Neuronal stem cell (in vitro differentiated cells): Measurements from ENCODE around the gene OSER1.

Experiments
- DNase-seq: peaks from one replicate; pipeline ENCODE4 v3.0.0-alpha.2; 2013; ENCODE audit warnings: low spot score
- H2AFZ ChIP-seq: one replicate; pipeline ENCODE4 v1.6.1; 2013; ENCODE audit warnings: mild to moderate bottlenecking, low read length, inconsistent platforms
- H2AK5ac ChIP-seq: 2 replicates; pipeline ENCODE4 v1.6.1; 2013; ENCODE audit warnings: low read depth, mild to moderate bottlenecking, inconsistent platforms, low read length, moderate library complexity, mixed read lengths
- H2BK120ac ChIP-seq: 2 replicates; pipeline ENCODE4 v1.6.1; 2013; ENCODE audit warnings: low read depth, mild to moderate bottlenecking, inconsistent platforms, low read length, moderate library complexity, mixed read lengths
- H2BK12ac ChIP-seq: one replicate; pipeline ENCODE4 v1.6.1; 2013; ENCODE audit warnings: low read length, inconsistent platforms
- H2BK15ac ChIP-seq: 2 replicates; pipeline ENCODE4 v1.6.1; 2013; ENCODE audit warnings: mild to moderate bottlenecking, low read length, inconsistent platforms, mixed read lengths
- H2BK5ac ChIP-seq: one replicate; pipeline ENCODE4 v1.6.1; 2013; ENCODE audit warnings: inconsistent platforms, mild to moderate bottlenecking, low read length, moderate library complexity
- H3K14ac ChIP-seq: one replicate; pipeline ENCODE4 v1.6.1; 2013; ENCODE audit warnings: low read length, inconsistent platforms
- H3K18ac ChIP-seq: 2 replicates; pipeline ENCODE4 v1.6.1; 2013; ENCODE audit warnings: low read length, inconsistent platforms
- H3K23ac ChIP-seq: 2 replicates; pipeline ENCODE4 v1.6.1; 2013; ENCODE audit warnings: low read depth, mild to moderate bottlenecking, mixed read lengths, low read length, inconsistent platforms; ENCODE audit not compliant: poor library complexity
- H3K27ac ChIP-seq: replicated peaks from 3 replicates; pipeline ENCODE4 v1.5.1; 2013; ENCODE audit warnings: low read length, inconsistent platforms
- H3K27me3 ChIP-seq, 3 experiments: 2 replicates each; pipeline ENCODE4 v1.6.1; 2013; ENCODE audit warnings: low read length in 3 of 3, mild to moderate bottlenecking in 2 of 3, inconsistent platforms in 1 of 3, low read depth in 1 of 3, mixed read lengths in 1 of 3, moderate library complexity in 1 of 3; ENCODE audit not compliant: control insufficient read depth in 3 of 3, insufficient read depth in 3 of 3
- H3K36me3 ChIP-seq, 2 donors: replicated peaks in 1 of 2; 2 replicates each; pipeline ENCODE4 v1.6.1; 2013; ENCODE audit warnings: low read length in 2 of 2; ENCODE audit not compliant: control insufficient read depth in 2 of 2, insufficient read depth in 2 of 2
- H3K4ac ChIP-seq: 2 replicates; pipeline ENCODE4 v1.6.1; 2013; ENCODE audit warnings: inconsistent platforms, mild to moderate bottlenecking, low read length, moderate library complexity
- H3K4me1 ChIP-seq, 2 donors: 1 replicate in 1 of 2; 2 replicates in 1 of 2; pipeline ENCODE4 v1.6.1; 2013; ENCODE audit warnings: low read length in 2 of 2, low read depth in 1 of 2; ENCODE audit not compliant: control insufficient read depth in 2 of 2, insufficient read depth in 1 of 2
- H3K4me2 ChIP-seq: one replicate; pipeline ENCODE4 v1.6.1; 2013; ENCODE audit warnings: mild to moderate bottlenecking, low read length, inconsistent platforms; ENCODE audit not compliant: insufficient read depth, poor library complexity, severe bottlenecking
- H3K4me3 ChIP-seq, 2 donors: 2 replicates each; pipeline ENCODE4 v1.5.1; 2013; ENCODE audit warnings: low read length in 2 of 2, mild to moderate bottlenecking in 2 of 2, inconsistent platforms in 1 of 2, moderate library complexity in 1 of 2
- H3K79me1 ChIP-seq: one replicate; pipeline ENCODE4 v1.6.1; 2013; ENCODE audit warnings: low read depth, mild to moderate bottlenecking, inconsistent platforms, low read length, moderate library complexity
- H3K9ac ChIP-seq: one replicate; pipeline ENCODE4 v1.6.1; 2013; ENCODE audit warnings: mild to moderate bottlenecking, low read depth, low read length, inconsistent platforms; ENCODE audit not compliant: poor library complexity
- H3K9me3 ChIP-seq, 2 donors: replicated peaks in 1 of 2; 2 replicates each; pipeline versions ENCODE3 to v1.6.1; 2013; ENCODE audit warnings: low read length in 2 of 2, mild to moderate bottlenecking in 2 of 2, inconsistent platforms in 1 of 2, low read depth in 1 of 2, mixed read lengths in 1 of 2, moderate library complexity in 1 of 2; ENCODE audit not compliant: control insufficient read depth in 2 of 2, insufficient read depth in 1 of 2
- H4K8ac ChIP-seq: one replicate; pipeline ENCODE4 v1.6.1; 2013; ENCODE audit warnings: low read depth, mild to moderate bottlenecking, inconsistent platforms, low read length, moderate library complexity
- H4K91ac ChIP-seq: one replicate; pipeline ENCODE4 v1.6.1; 2013; ENCODE audit warnings: low read length, low read depth, mild to moderate bottlenecking, inconsistent platforms; ENCODE audit not compliant: poor library complexity
- WGBS, 2 donors: extraction: QIAGEN DNeasy Blood & Tissue Kit; methylation state at CpG; one replicate each; pipeline ENCODE4 v1.1.7; 2013; ENCODE audit warnings: missing lambda C conversion rate in 2 of 2, mixed read lengths in 1 of 2; ENCODE audit not compliant: insufficient read length in 2 of 2, insufficient replicate concordance in 1 of 2; ENCODE audit errors: extremely low coverage in 2 of 2; 5-methylcytosine and 5-hydroxymethylcytosine counted together

OSER1 gene

DNA sequence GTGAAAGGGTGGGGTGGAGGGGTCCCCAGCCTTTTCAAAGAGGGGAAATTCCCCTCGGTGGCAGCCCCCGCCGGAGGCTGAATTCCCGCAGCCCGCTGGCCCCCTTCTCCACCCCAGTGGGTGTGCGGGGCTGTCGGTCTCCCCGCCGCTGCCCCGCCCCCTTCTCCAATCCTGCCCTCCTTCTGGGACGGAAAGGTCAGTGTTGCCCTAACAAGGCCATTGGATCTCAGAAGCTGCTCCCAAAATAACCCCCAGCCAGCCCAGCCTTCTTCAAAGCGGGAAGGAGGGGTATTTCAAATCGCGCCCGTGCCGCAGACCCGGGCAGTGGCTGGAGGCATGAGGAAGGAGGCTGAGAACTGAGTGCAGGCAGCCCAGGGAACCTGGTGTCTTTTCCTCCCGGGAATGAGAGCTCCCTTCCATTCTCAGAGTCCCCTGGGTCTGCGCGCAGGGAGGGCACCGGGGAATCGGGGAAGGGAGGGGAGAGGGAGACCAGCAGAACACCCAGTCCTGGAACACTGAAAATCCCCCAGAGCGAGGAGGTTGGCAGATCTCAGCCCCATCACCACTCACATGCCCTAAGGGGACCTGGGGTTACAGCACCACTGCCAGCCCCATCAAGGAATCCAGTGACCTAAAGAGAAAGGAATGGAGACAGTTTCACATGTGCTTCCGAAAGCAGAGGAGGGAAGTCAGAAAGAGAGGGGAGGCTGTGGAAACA, 23.4 kb downstream of the OSER1 start, which contains the start of gene JPH2:
Gene JPH2, minus strand, starts transcription at position 135 of the 718 bp plus-strand sequence. CDS start 483 bp downstream, outside the sequence.
- H3K4ac ChIP-seq, result no peak within 1 kb of the TSS
- H3K27me3 ChIP-seq, result peaks cover 0 to 34% (median 0%) of the 10 kb centered on the region in 3 experiments
- H4K8ac ChIP-seq, result no peak within 1 kb of the TSS
- no peak within 1 kb of the TSS for H2AK5ac ChIP-seq
- H3K9me3 ChIP-seq, result no peaks in the 10 kb centered on the region
- no peak within 1 kb of the TSS for H2BK15ac ChIP-seq
- H3K27ac ChIP-seq, result no peak within 1 kb of the TSS
- H3K14ac ChIP-seq, result no peak within 1 kb of the TSS
- H3K36me3 ChIP-seq, result no peaks in the 10 kb centered on the region
- H3K4me1 ChIP-seq, result peaks cover 8 to 10% of the 10 kb centered on the region in 2 donors
- H3K4me2 ChIP-seq, result peak within 1 kb of the TSS; percentile 67
- no peaks in the 10 kb centered on the region for H3K79me1 ChIP-seq
- no peak within 1 kb of the TSS for H2BK120ac ChIP-seq
- H2BK5ac ChIP-seq, result no peak within 1 kb of the TSS
- no CpG with 5 or more reads among the region's 24 CpGs for WGBS, 2 donors
- no peak within 1 kb of the TSS for H2BK12ac ChIP-seq
- H3K18ac ChIP-seq, result peak within 1 kb of the TSS; percentile 58
- no peak for DNase-seq
- no peak within 1 kb of the TSS for H3K23ac ChIP-seq
- peak within 1 kb of the TSS; percentile 88 for H2AFZ ChIP-seq
- peak within 1 kb of the TSS; percentile 15 for H3K9ac ChIP-seq
- H4K91ac ChIP-seq, result no peak within 1 kb of the TSS
- peak within 1 kb of the TSS; percentile 16 to 42 for H3K4me3 ChIP-seq

DNA sequence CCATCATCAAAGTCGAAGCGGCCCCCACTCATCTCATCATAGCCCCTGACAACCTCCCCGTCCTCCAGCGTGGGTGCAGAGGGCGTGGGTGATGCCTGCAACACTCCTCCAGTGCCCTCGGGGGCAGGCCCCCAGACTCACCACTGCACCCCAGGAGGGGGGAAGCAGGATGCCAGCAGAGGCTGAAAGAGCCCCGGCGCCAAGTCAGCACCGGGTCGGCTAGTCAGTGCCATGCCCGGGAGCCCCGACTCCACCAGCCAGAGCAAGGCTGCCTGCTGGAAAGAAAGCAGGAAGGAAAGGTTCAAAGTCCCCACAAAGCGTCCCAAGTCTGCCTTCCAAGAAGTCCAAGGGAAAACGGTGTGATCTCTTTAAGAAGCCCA, 23.9 kb downstream of the OSER1 start:
- H3K18ac ChIP-seq, result peak overlapping the region; percentile 8
- H3K14ac ChIP-seq, result no peak overlapping the region
- peak overlapping the region; percentile 67 for H3K4me2 ChIP-seq
- H2AK5ac ChIP-seq, result no peak overlapping the region
- peaks cover 8 to 10% of the 10 kb centered on the region in 2 donors for H3K4me1 ChIP-seq
- no peak overlapping the region for H2BK5ac ChIP-seq
- H3K36me3 ChIP-seq, result no peaks in the 10 kb centered on the region
- H2BK120ac ChIP-seq, result no peak overlapping the region
- no peak overlapping the region for H3K23ac ChIP-seq
- no peak overlapping the region for H2BK12ac ChIP-seq
- no peak overlapping the region for H4K91ac ChIP-seq
- H3K79me1 ChIP-seq, result no peaks in the 10 kb centered on the region
- H3K27me3 ChIP-seq, result peaks cover 0 to 37% (median 0%) of the 10 kb centered on the region in 3 experiments
- peak overlapping the region; percentile 16 to 42 for H3K4me3 ChIP-seq
- H3K9me3 ChIP-seq, result no peaks in the 10 kb centered on the region
- no peak overlapping the region for H4K8ac ChIP-seq
- H3K27ac ChIP-seq, result no peak overlapping the region
- no peak overlapping the region for H3K4ac ChIP-seq
- no peak for DNase-seq
- WGBS, 2 donors, result no CpG with 5 or more reads among the region's 14 CpGs
- H2AFZ ChIP-seq, result peak overlapping the region; percentile 88
- no peak overlapping the region for H3K9ac ChIP-seq
- H2BK15ac ChIP-seq, result no peak overlapping the region

DNA sequence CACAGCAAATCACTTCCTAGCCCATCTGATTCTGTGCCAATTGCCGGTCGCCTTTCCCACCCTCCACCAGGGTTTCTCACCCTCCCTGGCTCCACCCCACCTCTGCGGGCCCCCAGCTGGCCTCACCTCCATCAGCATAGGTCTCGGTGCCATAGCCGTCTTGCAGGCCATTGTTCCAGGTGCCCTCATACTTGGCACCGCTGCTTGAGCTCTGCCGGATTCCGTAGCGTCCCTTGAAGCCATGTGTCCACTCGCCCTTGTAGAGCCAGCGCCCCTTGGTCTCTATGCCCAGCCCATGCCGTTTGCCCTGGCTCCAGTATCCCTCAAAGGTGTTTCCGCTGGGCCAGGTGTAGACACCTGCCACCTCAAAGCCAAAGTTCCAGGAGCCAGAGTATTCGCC, 24.4 kb downstream of the OSER1 start:
- peak overlapping the region in 1 of 2 donors; percentile 4 for H3K4me3 ChIP-seq
- no peak for DNase-seq

DNA sequence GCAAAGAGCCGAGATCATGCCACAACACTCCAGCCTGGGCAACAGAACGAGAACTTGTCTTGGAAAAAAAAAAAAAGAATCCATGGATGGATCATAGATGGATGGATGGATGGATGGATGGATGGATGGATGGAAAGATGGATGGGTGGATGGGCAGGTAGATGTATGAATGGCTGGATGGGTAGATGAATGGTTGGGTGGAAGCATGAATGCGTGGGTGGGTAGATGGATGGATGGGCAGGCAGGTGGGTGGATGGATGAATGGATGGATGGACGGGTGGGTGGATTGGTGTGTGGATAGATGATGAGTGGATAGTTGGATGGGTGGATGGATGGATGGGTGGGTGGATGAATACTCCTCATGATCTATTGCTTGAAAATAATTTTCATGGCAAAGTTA, 25.0 kb downstream of the OSER1 start:
- Histone ChIP-seq H3K27me3 (peaks cover 0 to 40% (median 0%) of the 10 kb centered on the region in 3 experiments), H2AFZ (no peak overlapping the region), H3K14ac (no peak overlapping the region), H3K9me3 (no peaks in the 10 kb centered on the region), H2BK5ac (no peak overlapping the region), H2BK12ac (no peak overlapping the region), H3K36me3 (no peaks in the 10 kb centered on the region), H2BK15ac (no peak overlapping the region), H3K27ac (no peak overlapping the region), H4K91ac (no peak overlapping the region), H2BK120ac (no peak overlapping the region), H3K4me3 (no peak overlapping the region), H3K4ac (no peak overlapping the region), H3K9ac (no peak overlapping the region), H2AK5ac (no peak overlapping the region), H3K79me1 (no peaks in the 10 kb centered on the region), H3K23ac (no peak overlapping the region), H3K18ac (no peak overlapping the region), H3K4me1 (peaks cover 18 to 19% of the 10 kb centered on the region in 2 donors), H3K4me2 (no peak overlapping the region), H4K8ac (no peak overlapping the region)
- DNase-seq, result no peak
- 100% methylated on average over 1 of the region's 4 CpGs; no CpG with 5 or more reads in 1 of the 2 donors for WGBS, 2 donors

More for the DNA sequence above, 24.4 kb downstream of the OSER1 start:
- peaks cover 12 to 14% of the 10 kb centered on the region in 2 donors for H3K4me1 ChIP-seq
- no peak overlapping the region for H2BK15ac ChIP-seq
- H2BK12ac ChIP-seq, result no peak overlapping the region
- H3K9me3 ChIP-seq, result no peaks in the 10 kb centered on the region
- H3K27ac ChIP-seq, result no peak overlapping the region
- peak overlapping the region; percentile 8 for H3K18ac ChIP-seq
- no peak overlapping the region for H4K91ac ChIP-seq
- no peaks in the 10 kb centered on the region for H3K79me1 ChIP-seq
- no peak overlapping the region for H3K23ac ChIP-seq
- no peak overlapping the region for H3K4ac ChIP-seq
- no CpG with 5 or more reads among the region's 14 CpGs for WGBS, 2 donors
- no peak overlapping the region for H2BK5ac ChIP-seq
- H2AFZ ChIP-seq, result no peak overlapping the region
- H3K9ac ChIP-seq, result no peak overlapping the region
- no peak overlapping the region for H2AK5ac ChIP-seq
- H3K4me2 ChIP-seq, result no peak overlapping the region
- H4K8ac ChIP-seq, result no peak overlapping the region
- H2BK120ac ChIP-seq, result no peak overlapping the region
- H3K27me3 ChIP-seq, result peaks cover 0 to 40% (median 0%) of the 10 kb centered on the region in 3 experiments
- H3K14ac ChIP-seq, result no peak overlapping the region
- H3K36me3 ChIP-seq, result no peaks in the 10 kb centered on the region
